ENCODE measurements around the gene G6PC2. TPM values are rescaled to one million over a fixed set of nuclear protein-coding genes. Genes with fewer than 3 reads are reported as not detected.
"Not testable (repeated sequence)": the region's sequence is repeated elsewhere in the genome, so short reads cannot be mapped to it uniquely, and the experiment has no call there.

Gene G6PC2
- total RNA-seq, 1 experiment from 2014 or later = not detected

- no peak for TF ChIP-seq CTCF (IDR thresholded peaks at IDR 0.05; ENCODE audit: unreplicated experiment)
- H3K36me3 Mint-ChIP-seq (ENCODE audit: insufficient read depth, unreplicated experiment) = peaks cover 13% of the 10 kb centered on the region
- intact Hi-C loops (cut with micrococcal nuclease; ENCODE audit: unreplicated experiment) = no loop called here
- H3K4me3 Mint-ChIP-seq (ENCODE audit: low read depth, unreplicated experiment) = no peak overlapping the region
- H3K9me3 Mint-ChIP-seq (ENCODE audit: low read depth, unreplicated experiment) = no peaks in the 10 kb centered on the region
- DNase-seq = no peak
- CTCF ChIA-PET = no interaction called here
- no TSS peak for BruUV-seq (replicated peaks)
- no peaks in the 10 kb centered on the region for H3K27me3 Mint-ChIP-seq (ENCODE audit: unreplicated experiment)
- no peak overlapping the region for H3K27ac Mint-ChIP-seq (ENCODE audit: unreplicated experiment)
- H3K4me1 Mint-ChIP-seq (ENCODE audit: low read depth, unreplicated experiment) = peaks cover 14% of the 10 kb centered on the region
Measured at GRCh38 chr2:168854651-168855050, 46.4 kb upstream of the G6PC2 start.

- Mint-ChIP-seq H3K36me3 (ENCODE audit: insufficient read depth, unreplicated experiment) (peaks cover 10% of the 10 kb centered on the region), H3K9me3 (ENCODE audit: low read depth, unreplicated experiment) (no peaks in the 10 kb centered on the region), H3K4me1 (ENCODE audit: low read depth, unreplicated experiment) (peaks cover 9% of the 10 kb centered on the region), H3K27ac (ENCODE audit: unreplicated experiment) (no peak overlapping the region), H3K27me3 (ENCODE audit: unreplicated experiment) (no peaks in the 10 kb centered on the region), H3K4me3 (ENCODE audit: low read depth, unreplicated experiment) (no peak overlapping the region)
- intact Hi-C loops (cut with micrococcal nuclease; ENCODE audit: unreplicated experiment) = no loop called here
- DNase-seq = no peak
- no TSS peak for BruUV-seq (replicated peaks)
- CTCF ChIA-PET = interaction anchor here (0.6 kb wide), 1 partner anchor 1892 kb away, joined by 3 read pairs; no protein-coding TSS in a partner anchor
- no peak for TF ChIP-seq CTCF (IDR thresholded peaks at IDR 0.05; ENCODE audit: unreplicated experiment)
Measured at GRCh38 chr2:168855601-168856000, 45.5 kb upstream of the G6PC2 start.

- H3K27ac Mint-ChIP-seq (ENCODE audit: unreplicated experiment) = no peak overlapping the region
- no peak for TF ChIP-seq CTCF (IDR thresholded peaks at IDR 0.05; ENCODE audit: unreplicated experiment)
- H3K4me1 Mint-ChIP-seq (ENCODE audit: low read depth, unreplicated experiment) = no peaks in the 10 kb centered on the region
- no peaks in the 10 kb centered on the region for H3K9me3 Mint-ChIP-seq (ENCODE audit: low read depth, unreplicated experiment)
- intact Hi-C loops (cut with micrococcal nuclease; ENCODE audit: unreplicated experiment) = no loop called here
- no peaks in the 10 kb centered on the region for H3K27me3 Mint-ChIP-seq (ENCODE audit: unreplicated experiment)
- no peak for DNase-seq
- H3K4me3 Mint-ChIP-seq (ENCODE audit: low read depth, unreplicated experiment) = no peak overlapping the region
- no TSS peak for BruUV-seq (replicated peaks)
- CTCF ChIA-PET = no interaction called here
- H3K36me3 Mint-ChIP-seq (ENCODE audit: insufficient read depth, unreplicated experiment) = peaks cover 6% of the 10 kb centered on the region
Measured at GRCh38 chr2:168858146-168858545, 42.9 kb upstream of the G6PC2 start.

- H3K27ac Mint-ChIP-seq (ENCODE audit: unreplicated experiment); CTCF ChIA-PET; H3K4me1 Mint-ChIP-seq (ENCODE audit: low read depth, unreplicated experiment); H3K4me3 Mint-ChIP-seq (ENCODE audit: low read depth, unreplicated experiment); BruUV-seq (replicated peaks); H3K9me3 Mint-ChIP-seq (ENCODE audit: low read depth, unreplicated experiment); H3K27me3 Mint-ChIP-seq (ENCODE audit: unreplicated experiment); DNase-seq; intact Hi-C loops (cut with micrococcal nuclease; ENCODE audit: unreplicated experiment): not testable (repeated sequence)
- H3K36me3 Mint-ChIP-seq (ENCODE audit: insufficient read depth, unreplicated experiment) = peaks cover 24% of the 10 kb centered on the region
Measured at GRCh38 chr2:168867164-168867563, 33.9 kb upstream of the G6PC2 start.

- DNase-seq; BruUV-seq (replicated peaks); H3K4me3 Mint-ChIP-seq (ENCODE audit: low read depth, unreplicated experiment); H3K4me1 Mint-ChIP-seq (ENCODE audit: low read depth, unreplicated experiment); H3K9me3 Mint-ChIP-seq (ENCODE audit: low read depth, unreplicated experiment); H3K36me3 Mint-ChIP-seq (ENCODE audit: insufficient read depth, unreplicated experiment); CTCF ChIA-PET; H3K27me3 Mint-ChIP-seq (ENCODE audit: unreplicated experiment); intact Hi-C loops (cut with micrococcal nuclease; ENCODE audit: unreplicated experiment); H3K27ac Mint-ChIP-seq (ENCODE audit: unreplicated experiment): not testable (repeated sequence)
Measured at GRCh38 chr2:168870369-168870768, 30.7 kb upstream of the G6PC2 start.

GRCh38 chr2:168870824-168871223 is 30.3 kb upstream of the G6PC2 start:
- H3K9me3 Mint-ChIP-seq (ENCODE audit: low read depth, unreplicated experiment); intact Hi-C loops (cut with micrococcal nuclease; ENCODE audit: unreplicated experiment); H3K27me3 Mint-ChIP-seq (ENCODE audit: unreplicated experiment); H3K4me1 Mint-ChIP-seq (ENCODE audit: low read depth, unreplicated experiment); CTCF ChIA-PET; DNase-seq; H3K36me3 Mint-ChIP-seq (ENCODE audit: insufficient read depth, unreplicated experiment); BruUV-seq (replicated peaks); H3K4me3 Mint-ChIP-seq (ENCODE audit: low read depth, unreplicated experiment); H3K27ac Mint-ChIP-seq (ENCODE audit: unreplicated experiment): not testable (repeated sequence)

Measured in Calu3 (cell line).